Subcutaneous adipose tissue (tissue), 4 donors: ENCODE measurements around the gene CBFA2T3. TPM values are rescaled to one million over a fixed set of nuclear protein-coding genes. Genes with fewer than 3 reads are reported as not detected.

Experiments used
- total RNA-seq, 4 donors: library from RNA; depleted of rRNA; stranded (reverse); fragments of >200 nt; gene quantifications; one replicate each; pipeline ENCODE4 v1.1.0, GENCODE V29; 2016
- TF ChIP-seq, protein P1 (sequence below): fragments of 450-650 bp; IDR thresholded peaks from one replicate; pipeline ENCODE4 v1.5.1; 2016; ENCODE audit warnings: low read depth, mild to moderate bottlenecking, control low read depth, antibody characterized with exemption, moderate library complexity

Gene CBFA2T3
- total RNA-seq, 4 donors from 2014 or later = 0.49 to 6.6 (median 1.1) TPM

GRCh38 chr16:88837806-88838205, 139.2 kb downstream of the CBFA2T3 start:
- TF ChIP-seq, protein P1, sequence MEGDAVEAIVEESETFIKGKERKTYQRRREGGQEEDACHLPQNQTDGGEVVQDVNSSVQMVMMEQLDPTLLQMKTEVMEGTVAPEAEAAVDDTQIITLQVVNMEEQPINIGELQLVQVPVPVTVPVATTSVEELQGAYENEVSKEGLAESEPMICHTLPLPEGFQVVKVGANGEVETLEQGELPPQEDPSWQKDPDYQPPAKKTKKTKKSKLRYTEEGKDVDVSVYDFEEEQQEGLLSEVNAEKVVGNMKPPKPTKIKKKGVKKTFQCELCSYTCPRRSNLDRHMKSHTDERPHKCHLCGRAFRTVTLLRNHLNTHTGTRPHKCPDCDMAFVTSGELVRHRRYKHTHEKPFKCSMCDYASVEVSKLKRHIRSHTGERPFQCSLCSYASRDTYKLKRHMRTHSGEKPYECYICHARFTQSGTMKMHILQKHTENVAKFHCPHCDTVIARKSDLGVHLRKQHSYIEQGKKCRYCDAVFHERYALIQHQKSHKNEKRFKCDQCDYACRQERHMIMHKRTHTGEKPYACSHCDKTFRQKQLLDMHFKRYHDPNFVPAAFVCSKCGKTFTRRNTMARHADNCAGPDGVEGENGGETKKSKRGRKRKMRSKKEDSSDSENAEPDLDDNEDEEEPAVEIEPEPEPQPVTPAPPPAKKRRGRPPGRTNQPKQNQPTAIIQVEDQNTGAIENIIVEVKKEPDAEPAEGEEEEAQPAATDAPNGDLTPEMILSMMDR = no peak

GRCh38 chr16:88836791-88837190, 140.2 kb downstream of the CBFA2T3 start:
- TF ChIP-seq, protein P1 = no peak

DNA sequence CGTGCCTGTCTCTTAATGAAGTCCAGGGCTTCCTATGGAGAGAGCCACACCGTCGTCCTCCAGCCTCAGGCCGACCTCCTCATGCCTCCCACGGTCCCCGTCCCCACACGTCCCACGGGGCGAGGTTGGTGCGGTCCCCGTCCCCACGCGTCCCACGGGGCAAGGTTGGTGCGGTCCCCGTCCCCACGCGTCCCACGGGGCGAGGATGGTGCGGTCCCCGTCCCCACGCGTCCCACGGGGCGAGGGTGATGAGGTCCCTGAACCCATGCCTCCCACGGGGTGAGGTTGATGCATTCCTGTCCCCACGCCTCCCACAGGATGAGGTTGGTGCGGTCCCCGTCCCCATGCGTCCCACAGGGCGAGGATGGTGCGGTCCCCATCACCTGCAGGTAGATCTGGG, 141.2 kb downstream of the CBFA2T3 start:
- TF ChIP-seq, protein P1 = no peak

- TF ChIP-seq, protein P1 = no peak
Measured at GRCh38 chr16:88835383-88835782, 141.6 kb downstream of the CBFA2T3 start.

DNA sequence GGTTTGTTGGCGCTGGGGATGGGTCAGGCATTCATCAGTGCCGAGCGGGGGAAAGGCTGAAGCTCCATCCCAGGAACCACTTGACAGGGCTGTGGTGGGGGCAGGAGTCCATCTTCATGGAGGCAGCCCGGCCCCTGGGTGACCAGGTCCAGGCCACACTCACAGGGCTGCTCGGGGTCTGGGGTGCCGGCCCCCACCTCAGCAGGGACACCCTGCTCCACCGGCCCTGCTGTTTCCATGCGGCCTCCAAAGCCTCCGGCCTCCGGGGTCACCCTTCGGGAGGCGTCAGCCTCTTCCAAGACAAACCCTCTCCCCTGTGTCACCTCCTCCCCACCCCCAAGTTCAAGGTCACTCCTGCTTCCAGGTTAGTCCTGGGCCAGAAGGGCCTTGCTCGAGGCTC, 142.3 kb downstream of the CBFA2T3 start:
- TF ChIP-seq, protein P1 = no peak

DNA sequence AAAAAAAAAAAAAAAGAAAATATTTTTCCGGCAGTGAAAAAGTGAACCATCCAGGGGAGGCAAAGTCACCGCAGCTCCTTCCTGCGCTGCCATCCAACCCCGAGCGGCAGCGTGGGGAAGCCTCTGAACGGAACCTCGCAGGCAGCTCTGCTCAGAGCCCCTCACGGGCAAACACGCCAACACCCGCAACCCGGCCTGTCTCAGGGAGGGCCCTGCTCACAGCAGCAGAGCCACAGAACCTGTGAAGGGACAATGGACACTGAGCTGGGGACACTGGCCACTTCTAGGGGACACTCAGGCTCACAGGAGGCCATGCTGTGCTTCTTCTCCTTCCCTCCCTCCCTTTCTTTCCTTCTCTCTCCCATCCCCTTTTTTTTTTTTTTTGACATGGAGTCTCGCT, 143.9 kb downstream of the CBFA2T3 start:
- TF ChIP-seq, protein P1 = no peak

GRCh38 chr16:88831838-88832237, 145.2 kb downstream of the CBFA2T3 start:
- TF ChIP-seq, protein P1 = no peak
